Measurements from ENCODE around the gene EPHA6.
"Not testable (repeated sequence)": the region's sequence is repeated elsewhere in the genome, so short reads cannot be mapped to it uniquely, and the experiment has no call there.

EPHA6 gene

DNA sequence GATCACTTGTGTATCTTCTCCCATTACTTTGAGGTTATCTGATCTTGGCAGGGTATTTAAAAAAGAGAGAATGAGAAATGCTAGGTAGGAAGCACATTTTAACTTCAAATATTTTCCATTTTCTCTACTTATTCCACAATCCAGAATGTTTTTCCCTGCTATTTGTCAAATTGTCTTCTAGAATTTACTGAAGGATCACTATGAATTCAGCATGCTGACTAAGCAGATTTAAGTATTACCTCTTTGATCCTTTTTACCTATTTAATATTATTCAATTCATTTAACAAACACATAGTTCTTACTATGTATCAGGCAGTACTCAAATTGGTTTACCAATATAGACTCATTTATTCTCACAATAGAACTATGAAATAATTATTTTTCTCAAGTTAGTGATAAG is 486.7 kb downstream of the EPHA6 start:
- DNase-seq = no peak

DNA sequence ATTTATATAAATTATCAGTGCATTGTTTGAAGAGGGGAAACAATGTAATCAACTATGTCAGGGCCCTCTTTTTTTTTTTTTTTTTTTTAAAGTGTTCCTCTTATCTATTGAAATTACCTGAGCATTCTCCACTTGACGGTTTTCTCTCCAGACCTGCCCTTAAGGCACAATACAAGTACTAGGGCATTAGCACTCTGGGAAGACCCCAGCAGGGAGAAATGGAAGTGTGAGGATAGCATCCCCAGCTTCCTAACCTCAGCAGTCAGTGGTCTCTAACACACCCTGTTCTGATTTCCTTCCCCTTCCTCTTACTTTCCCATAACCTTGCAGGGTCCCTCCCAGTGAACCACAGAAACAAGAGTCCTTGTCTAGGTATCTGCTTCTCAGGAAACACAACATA is 491.8 kb downstream of the EPHA6 start:
- no peak for DNase-seq

DNA sequence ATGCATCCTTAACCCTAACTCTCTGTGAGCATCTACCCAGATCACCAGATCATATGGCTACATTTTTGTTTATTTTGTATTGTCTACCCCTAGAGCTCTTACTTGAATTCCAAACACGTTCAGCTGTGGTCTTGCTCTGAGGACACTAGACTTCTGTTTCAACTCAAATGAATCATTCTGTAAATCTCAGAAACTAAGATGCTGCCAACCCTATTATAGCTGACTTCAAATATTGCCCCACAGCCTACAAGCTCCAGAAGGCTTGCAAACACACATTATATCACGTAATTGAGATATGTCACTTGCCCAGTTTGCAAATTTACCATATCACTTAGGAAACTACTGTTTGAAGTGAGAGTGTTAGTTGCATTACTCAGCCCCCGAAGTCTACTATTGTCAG is 524.0 kb downstream of the EPHA6 start:
- DNase-seq = no peak

DNA sequence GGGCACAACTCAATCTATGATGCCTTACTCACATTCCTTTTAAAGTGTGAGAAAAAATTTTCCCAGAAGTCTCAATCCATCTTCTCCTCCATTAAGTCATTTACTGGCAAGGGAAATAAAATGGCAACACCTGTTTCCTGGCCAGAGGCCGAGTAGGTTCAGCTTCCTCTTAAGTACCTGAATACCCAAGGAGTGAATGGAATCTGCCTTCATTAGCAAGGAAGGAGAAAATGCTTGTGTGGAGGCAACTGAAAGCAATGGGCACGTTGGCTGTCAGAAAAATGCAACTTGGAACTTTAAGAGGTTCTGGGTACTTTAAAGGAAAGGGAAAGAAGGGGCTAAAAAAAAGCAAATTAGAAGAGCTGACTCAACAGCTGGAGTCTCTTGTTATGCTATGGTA is 526.5 kb downstream of the EPHA6 start:
- DNase-seq = no peak

DNA sequence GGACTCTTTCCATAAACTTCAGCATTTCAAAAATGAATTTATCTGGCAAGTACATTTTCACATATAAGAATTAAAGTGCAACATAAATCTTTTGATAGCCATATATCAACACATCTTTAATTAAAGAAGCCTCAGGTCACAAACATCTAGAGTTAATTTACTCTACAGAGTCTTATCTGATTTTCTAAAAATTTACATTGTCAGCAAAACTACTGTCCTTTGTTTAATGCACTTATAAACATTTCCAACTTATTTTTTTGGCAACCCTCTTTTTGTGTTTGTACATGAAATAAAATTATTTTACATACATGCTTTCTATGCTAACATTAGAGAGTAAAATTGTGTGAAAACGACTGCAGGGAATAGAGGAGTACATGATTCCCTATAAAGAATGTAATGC is 533.4 kb downstream of the EPHA6 start:
- DNase-seq = no peak

DNA sequence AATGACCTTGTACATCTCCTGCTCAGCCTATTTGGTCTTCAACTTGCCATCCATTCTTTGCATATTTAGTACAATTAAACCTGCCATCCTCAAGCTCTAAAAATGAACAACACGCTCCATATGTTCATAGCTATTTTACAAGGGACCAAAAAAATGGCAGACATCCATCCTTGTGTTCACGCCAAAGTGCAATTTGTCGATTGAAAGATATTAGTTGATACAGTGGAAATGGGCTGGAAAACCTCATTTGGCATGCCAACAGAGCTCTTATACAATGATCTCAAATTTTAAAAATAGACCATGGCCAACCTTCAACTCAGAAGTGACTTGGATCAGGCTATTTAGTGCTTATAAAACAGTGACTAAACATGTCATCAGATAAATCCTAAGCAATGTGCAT is 536.6 kb downstream of the EPHA6 start:
- DNase-seq = no peak

DNA sequence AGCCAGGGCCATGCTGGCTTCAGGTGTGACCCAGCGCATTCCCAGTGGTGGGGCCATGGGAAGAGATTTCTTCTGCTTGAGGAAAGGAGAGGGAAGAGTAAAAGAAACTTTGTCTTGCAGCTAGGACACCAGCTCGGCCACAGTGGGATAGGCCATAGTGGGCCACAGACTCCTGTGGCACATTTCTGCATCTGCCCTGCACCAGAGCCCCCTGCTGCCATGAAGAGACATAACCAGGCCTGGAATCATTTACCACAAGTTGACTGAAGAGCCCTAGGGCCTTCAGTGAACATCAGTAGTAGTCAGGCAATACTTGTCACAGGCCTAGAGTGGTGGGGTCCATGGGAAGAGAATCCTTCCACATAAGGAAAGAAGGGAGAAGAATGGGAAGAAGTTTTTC is 538.8 kb downstream of the EPHA6 start:
- DNase-seq = no peak

DNA sequence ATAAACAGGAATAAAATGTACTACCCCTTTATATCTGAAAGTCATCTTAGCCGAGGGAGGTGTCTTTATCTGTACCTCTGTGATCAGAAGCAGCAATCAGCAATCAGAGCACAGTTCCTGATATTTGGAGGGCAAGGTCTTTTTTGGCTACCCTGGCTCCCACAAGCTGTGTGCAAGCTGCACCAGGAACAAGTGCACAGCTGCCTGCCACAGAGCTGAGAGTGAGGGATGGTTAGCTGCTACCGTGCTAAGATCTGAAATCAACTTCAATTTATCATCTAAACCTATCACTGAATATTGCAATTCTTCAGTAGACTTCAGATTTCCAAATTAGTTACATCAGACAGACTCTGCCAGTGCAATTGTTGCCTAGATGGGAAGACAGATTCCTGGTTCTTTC is 545.6 kb downstream of the EPHA6 start:
- DNase-seq = no peak

DNA sequence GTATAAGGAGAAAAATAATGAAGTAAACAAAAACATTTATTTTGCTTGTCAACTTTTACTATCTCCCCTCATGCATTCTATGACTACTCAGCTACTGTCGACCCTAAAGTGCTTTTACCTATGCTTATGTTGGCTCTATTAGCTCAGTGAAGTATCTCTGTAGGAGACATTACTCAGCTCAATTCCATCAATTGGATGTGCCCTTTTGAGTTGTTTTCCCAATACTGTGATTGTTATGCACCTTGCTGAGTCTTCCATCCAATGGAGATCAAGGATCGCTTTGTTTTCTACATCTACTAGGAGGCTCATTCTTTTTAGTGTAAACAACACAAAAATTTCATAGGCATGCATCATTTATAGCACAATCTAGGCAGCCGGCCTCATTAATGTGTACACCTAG is 546.4 kb downstream of the EPHA6 start:
- no peak for DNase-seq

DNA sequence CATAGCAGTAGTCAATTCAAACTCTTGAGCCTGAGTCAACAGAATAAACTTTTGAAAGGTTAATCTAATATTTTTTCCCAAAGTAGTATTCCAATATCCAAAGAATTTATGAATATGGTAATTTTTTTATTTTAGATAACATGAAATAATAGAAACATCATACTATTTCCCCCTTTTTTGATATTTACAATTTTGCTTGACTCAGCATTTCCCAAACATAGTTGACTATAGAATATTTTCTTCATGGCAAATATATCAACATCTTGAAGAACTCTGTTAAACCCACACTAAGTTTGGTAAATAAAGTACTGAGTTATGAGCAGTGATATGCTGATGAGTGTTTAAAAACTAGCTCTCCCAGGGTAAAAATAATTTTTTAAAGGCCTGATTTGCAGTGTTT is 570.2 kb downstream of the EPHA6 start:
- no peak for DNase-seq

DNA sequence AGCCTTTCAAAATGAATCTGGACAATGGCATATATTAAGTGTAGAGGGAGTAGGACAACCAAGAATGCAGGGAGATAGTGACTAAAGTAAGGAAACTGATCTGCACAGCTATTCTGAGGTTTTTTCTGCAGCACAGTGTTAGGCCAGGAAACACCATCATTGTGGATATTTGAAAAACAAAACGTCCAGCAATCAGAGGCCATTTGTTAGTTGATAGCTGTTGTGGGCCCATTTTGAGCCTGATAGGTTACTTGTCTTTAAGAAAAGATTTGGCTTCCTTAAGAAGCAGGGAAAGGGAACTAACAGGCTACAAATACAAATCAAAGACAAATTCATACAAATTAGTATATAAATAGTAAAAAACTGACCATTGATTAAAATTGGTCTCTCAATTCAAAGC is 574.4 kb downstream of the EPHA6 start:
- no peak for DNase-seq

DNA sequence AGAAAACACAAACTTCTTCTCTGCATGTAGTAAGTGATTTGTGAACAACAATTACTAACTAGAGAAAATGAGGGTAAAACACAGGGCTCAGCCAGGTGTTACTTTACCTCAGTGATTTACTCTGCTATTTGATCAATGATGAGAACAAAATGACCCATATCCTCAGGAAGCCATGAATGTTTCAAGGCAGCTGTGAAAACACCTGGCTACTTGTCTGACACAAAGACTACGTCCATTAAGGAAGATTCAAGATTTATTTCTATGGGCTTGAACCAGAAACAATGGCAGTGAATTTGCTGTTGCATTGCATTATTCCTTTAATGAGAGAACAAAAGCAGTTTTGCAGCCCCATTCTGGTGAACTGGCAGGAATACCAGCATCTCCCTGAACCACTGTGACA is 575.5 kb downstream of the EPHA6 start:
- no peak for DNase-seq

DNA sequence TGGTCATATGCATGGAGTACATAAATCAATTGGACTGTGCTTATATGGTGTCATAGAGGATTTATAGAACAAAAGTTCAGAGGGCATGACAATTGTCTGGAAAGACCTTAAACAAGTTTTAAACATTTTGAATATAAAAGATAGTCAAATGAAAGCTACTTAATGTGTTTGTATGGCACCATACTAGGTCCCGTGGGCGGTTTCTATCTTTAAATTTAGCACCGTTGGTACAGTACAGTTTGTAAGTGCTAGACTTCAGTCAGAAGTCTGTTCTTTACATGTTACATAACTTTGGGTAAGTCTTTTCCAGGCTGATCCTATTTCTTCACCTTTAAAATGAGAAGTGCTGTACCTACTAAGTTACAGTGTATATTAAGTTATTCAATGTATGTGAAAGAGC is 576.8 kb downstream of the EPHA6 start:
- no peak for DNase-seq

DNA sequence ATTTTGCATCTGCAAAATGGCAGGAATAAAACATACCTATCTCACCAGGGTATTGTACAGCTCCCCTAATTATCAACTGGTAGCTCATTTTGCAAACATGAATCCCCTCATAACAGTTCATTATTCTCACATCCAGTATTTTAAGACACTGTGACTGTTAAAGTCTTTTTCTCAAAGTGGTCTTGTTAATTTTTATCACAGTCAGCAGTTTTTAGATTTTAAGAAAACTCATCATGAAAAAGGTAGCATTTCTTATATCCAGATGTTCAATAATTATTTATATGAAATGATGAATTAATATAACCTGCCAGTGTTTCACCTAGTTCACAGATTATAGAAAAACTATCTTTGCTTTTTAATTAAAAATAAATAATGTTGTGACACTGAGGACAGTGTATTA is 595.2 kb downstream of the EPHA6 start:
- no peak for DNase-seq

DNA sequence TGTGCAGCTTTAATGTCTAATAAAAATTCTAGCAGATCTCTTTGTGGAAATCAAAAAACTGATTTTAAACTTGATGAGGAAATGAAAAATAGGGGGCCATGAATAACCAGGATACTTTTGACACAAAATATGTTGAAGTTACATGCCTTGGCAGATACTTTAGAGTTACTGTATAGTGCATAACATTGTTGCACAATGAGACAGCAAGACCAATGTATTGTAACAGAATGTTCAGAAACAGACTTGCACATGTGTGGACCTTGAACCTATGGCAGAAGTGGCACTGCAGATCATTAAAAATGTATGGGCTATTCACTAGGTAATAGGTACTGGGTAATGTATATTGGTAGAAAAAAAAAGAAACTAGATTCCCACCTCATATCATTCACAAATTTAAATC is 607.2 kb downstream of the EPHA6 start:
- DNase-seq = no peak

DNA sequence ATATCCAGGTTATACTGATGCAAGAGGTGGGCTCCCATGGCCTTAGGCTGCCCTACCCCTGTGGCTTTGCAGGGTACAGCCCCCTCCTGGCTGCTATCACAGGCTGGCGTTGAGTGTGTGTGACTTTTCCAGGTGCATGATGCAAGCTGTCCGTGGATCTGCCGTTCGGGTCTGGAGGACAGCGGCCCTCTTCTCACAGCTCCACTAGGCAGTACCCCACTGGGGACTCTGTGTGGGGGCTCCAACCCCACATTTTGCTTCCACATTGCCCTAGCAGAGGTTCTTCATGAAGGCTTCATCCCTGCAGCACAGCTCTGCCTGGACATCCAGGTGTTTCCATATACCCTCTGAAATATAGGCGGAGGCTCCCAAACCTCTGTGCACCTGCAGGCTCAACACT is 610.6 kb downstream of the EPHA6 start:
- DNase-seq = no peak

DNA sequence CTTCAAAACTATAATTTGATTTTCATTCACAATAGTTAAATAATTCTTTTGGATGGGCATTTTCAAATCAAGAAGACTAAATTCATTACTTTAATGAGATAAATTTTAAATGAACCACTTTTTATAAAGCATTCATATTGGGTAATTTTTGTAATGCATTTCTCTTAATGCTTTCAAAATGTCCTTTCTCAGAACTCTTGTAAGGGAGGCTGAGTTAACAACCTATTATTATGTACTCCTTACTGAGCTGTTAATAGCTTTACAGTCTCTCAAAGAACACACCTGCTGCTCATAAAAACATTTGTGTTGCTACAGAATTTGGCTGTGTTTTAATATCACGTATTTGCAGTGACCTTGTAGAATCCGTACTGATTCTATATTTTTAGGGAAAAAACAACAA is 616.2 kb downstream of the EPHA6 start:
- DNase-seq = no peak

DNA sequence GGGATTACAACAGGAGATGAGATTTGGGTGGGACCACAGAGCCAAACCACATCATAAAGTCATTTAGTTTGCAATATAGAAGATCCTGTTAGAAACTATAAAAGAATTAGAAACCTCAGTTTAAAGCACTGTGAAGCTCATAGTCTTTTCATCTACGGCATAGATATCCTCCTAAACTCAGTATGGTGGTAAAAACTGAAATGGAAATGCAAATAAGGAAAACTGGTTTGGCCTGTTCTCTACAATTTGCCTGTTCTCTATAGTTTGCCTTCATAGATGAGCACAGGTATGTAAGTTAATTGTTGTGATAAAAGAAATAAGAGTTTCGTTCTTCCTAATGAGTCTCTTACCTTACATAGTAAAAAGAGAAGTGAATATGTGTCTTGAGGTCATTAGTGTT is 618.5 kb downstream of the EPHA6 start:
- DNase-seq = no peak

DNA sequence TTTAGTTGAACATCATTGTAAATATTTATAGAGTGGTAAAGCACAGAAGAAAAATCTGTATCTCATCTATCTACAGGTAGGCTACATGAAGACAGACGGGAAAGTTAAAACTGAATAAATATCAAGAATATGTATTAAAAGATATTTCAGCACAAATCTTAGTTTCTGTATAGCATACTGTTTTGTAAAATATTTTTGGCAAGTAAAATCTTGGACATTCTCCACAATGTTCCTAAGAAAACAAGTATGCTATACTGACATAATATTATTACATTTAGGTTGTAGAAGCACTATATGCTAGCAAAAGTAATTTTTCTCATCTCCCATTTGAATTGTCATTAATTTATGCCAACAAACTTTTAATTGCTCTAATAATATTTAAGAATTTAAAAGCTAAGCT is 623.7 kb downstream of the EPHA6 start:
- no peak for DNase-seq

DNA sequence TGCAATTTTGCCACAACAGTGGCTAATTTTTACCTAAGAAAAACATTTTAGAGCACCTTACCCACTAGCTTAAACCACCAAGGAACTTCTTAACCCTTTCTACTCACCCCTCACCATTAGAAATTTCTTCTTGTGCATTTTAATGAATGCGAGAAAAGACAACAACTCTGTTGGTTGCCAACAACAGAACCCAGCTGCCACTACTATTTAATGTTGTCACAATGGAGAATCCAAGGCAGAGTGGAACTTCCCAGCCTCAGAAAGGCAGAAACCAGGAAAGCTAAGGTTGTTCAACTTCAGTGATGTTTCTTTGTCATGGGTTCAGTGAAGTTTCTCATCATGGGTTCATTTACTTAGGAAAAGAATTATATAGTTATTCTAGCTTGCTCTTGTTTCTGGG is 625.0 kb downstream of the EPHA6 start:
- no peak for DNase-seq

DNA sequence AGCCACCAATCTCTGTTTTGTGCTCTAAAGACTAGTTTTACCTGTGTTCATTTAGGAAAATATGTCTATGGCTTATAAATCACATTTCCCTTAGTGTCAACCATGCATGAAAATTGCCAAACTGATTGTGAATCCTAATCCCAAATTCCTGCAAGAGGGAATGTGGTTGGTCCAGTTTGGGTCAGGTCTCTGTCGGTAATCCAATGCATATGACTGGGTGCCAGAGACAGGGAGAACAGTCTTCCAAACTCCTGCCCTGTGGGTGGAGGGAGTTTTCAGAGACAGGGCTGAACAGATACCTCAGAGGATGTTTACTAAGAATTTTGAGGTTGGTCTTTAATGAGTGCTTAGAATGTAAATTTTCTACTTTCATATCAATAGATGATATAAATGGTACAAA is 649.6 kb downstream of the EPHA6 start:
- no peak for DNase-seq

DNA sequence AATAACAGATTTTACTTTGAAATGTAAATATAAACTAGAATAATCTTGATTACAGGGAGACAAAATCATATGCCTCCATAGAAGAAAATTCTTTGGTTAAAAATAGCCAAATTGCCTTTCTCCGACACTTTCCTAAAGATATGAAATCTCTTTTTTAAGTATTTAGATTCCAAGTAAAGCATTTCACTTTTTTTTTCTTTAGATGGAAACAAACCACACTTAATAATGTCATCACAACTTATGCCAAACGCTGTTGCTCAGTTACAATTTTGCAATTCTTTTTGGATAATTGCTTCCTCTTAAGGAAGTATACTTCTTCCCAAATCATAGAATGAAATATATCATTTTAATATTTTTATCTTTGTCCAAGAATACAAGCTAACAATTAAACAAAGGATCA is 656.1 kb downstream of the EPHA6 start:
- no peak for DNase-seq

DNA sequence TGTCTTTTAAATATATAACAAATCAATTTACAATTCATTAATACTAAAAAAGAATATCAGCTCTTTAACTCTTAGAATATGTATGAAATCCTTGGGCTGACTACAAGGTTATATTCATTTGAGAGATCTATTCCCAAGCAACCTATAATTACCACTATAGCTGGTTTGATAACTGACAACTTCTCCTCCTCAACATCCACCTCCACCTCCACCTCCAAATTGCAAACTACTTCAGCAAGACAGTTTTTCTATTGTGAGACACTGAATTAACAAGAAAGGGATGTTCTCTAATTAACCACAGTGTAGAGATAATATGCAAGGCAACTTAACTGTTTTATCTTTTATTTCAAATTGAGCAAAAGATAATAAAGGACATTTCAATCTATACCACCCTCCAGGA is 665.3 kb downstream of the EPHA6 start:
- DNase-seq = no peak

DNA sequence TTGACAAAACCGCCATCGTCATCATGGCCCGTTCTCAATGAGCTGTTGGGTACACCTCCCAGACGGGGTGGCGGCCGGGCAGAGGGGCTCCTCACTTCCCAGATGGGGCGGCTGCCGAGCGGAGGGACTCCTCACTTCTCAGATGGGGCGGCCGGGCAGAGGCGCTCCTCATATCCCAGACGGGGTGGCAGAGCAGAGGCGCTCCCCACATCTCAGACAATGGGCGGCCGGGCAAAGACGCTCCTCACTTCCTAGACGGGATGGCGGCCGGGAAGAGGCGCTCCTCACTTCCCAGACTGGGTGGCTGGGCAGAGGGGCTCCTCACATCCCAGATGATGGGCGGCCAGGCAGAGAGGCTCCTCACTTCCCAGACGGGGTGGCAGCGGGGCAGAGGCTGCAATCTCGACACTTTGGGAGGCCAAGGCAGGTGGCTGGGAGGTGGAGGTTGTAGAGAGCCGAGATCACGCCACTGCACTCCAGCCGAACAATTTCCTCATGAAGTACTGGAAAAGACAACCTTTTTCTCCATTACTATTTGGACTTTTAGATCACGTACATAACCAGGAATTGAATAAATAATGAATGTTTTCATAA is 666.4 kb downstream of the EPHA6 start:
- DNase-seq = not testable (repeated sequence)

DNA sequence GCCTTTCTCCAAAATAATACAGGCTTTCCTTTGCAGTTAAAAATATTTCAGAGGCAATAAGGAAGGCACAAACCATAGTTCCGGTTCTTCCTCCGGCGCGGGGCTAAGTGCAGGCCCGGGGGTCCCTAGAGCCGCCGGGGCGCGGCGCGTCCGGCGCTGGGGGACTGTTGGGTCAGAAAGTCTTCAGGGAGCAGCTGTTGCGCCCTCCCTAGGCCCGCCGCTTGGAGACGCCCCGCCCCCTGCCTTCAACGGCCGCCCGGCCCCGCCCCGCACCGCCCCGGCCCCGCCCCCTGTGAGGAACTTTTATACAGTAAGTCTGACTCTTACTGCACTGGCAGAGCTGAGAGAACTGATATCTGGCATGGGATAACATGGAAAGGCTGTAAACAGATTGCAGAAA is 667.0 kb downstream of the EPHA6 start:
- no peak for DNase-seq

DNA sequence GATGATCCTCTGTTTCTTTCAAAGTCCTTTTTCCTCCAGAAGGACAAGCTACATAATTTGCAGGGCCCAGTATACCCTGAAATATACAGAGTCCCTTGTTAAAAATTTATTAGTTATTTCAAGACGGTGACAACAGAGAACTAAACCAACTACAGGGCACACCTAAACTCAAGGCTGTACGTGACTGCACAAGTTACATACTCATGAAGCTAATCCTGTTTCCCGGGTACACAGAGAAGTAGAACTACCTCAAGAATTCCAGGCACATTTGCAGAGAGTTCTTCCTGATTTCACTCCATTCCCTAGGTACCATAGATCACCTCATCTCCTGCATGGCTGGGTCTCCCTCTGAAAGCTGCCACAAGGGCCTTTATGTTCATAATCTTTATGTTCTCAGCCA is 670.8 kb downstream of the EPHA6 start:
- DNase-seq = no peak
